Activated T-helper 1 cell treated with Interleukin-2 at 50 U/mL for 16 hours (primary cell): ENCODE measurements around the gene KRTAP5-3.
"Not testable (repeated sequence)": the region's sequence is repeated elsewhere in the genome, so short reads cannot be mapped to it uniquely, and the experiment has no call there.

Experiments
- DNase-seq: peaks from one replicate; pipeline ENCODE4 v3.0.0-alpha.2; 2020; ENCODE audit warnings: low read depth

KRTAP5-3 gene

DNA sequence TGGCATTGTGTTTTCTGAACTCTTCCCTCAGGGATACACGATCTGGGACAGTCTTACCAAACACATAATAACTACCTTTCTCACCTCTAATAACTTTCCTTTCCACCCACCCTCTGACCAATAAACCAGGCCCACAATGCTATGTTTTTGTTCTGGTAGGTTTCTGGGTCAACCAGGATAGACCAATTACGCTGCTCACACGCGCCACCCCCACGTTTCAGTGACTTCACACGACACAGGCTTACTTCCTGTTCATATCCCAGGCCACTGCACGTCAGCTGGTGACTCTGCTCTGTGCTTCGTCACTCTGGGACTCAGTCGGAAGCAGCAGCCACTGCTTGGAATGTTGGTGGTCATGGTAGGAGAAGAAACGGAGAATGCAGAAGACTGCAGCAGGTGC, 11.2 kb upstream of the KRTAP5-3 start:
- DNase-seq, result no peak

DNA sequence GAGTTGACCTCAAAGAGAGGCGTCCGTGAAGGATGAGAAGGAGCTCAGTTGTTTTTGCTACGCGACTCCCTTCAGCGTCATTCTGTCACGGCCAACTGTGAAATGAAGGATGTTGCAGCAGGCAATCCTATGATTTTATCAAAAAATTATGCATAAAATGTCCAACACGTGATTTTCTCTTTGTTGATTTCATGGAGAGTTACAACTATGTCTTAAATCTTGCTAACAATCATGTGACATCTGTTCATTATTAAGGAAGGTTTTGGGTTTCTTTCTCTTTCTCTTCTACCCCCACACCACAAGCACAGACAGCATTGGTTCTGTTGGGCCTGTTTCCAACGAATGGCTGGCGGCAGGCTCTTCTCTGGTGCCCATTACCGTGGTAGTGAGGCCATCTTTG, 10.0 kb upstream of the KRTAP5-3 start:
- DNase-seq, result no peak

DNA sequence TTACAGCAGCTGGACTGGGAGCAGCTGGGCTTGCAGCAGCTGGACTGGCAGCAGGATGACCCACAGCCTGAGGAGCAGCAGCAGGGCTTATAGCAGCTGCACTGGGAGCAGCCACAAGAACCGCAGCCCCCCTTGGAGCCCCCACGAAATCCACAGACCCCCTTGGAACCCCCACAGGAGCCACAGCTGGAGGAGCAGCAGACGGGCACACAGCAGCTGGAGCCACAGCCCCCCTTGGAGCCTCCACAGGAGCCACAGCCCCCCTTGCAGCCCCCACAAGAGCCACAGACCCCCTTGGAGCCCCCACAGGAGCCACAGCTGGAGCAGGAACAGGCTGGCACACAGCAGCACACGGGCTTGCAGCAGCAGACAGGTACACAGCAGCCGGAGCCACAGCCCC, 362 bp downstream of the KRTAP5-3 start:
- not testable (repeated sequence) for DNase-seq

DNA sequence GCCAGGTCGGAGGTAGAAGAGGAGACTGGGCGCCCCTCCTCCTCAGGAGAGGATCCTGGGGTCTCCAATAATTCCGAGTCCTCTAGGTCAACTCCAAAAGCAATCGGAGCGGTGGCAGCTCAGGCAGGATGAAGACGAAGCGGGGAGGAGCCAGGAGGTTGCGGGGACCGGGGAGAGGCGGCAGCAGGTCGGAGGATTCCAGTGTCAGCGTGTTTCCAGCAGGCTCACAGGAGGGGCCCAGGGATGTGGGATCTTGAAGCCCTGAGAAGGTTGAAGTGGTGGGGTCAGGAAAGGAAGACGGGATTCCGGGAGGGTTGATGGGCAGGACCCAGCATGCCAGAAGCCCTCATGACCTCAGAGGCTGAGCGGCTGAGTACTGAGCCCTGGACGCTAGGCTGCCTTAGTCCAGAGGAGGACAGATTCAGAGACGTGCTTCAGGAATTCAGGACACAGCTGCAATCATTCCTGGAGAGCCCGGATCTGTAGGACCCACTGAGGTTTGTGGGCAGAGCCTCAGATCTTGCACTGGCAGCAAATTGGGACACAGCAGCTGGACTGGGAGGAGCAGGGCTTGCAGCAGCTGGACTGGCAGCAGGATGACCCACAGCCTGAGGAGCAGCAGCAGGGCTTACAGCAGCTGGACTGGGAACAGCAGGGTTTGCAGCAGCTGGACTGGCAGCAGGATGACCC, 962 bp downstream of the KRTAP5-3 start:
- DNase-seq, result not testable (repeated sequence)

DNA sequence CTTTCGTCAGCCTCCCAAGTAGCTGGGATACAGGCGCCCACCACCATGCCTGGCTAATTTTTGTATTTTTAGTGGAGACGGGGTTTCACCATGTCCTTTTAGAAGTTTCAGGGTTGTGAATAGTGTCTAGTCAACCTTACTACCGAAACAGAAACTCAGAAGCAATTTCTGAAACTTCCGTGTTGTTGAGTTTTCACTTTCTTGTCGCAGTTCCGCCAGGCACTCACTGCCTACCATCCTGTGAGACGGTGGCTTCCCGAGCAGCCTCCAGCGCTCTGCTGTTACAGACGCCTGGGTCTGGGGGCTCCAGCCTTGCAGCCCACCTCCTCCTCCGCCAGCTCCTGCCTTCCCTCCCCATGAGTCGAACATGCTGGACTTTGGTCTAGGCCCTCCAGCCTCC, 2.3 kb downstream of the KRTAP5-3 start:
- DNase-seq, result not testable (repeated sequence)

DNA sequence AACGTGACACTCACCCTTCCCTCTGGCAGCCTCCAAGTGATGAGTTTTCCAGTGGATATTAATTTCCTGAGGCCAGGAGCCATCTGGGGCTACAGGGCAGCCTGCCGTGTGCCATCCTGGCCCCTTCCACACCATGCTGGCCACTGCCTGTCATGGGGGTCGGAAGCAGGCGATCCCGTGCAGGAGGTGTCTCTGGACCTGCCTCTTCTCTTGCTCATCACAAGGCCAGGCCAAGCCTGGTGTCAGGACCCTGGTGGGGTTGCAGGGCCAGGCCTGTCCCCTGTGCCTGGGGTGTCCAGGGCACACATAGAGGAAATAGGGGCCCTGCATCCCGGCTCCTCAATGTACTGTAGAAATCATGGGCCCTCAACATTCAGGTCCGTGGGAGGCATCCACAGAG, 3.6 kb downstream of the KRTAP5-3 start:
- DNase-seq, result no peak

DNA sequence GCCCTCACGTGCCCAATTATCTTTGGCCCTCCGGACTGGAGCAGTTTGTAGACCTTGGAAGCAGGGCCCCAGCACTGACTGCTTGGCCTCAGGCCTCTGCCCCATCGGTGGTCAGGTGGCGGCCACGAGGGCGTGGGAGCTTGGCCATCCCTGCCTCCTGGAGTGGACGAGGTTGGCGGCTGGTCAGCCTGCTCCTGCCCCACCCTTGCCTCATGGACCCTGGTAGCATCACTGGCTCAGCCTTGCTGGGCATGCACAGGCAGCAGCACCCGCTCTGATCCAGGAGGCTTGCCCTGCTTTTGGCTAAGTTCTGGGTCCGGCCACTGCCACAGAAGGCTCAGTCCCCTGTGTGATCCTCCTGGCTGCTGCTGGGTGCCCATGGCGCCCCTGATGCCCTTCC, 4.1 kb downstream of the KRTAP5-3 start:
- no peak for DNase-seq

DNA sequence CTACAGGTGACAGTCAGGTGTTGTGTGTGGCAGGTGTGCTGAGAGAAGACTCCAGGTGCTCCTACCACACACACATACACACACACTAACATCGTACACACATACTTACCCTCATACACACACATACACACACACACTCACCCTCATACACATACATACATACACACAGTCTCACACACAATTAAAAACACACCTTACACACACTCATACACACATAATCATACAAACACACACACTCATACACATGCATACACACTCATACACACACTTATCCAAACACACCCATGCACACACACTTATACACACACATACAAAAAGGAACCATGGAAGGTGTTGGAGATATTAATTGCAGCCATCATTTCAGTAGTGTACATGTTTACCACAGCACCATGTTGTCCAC, 4.6 kb downstream of the KRTAP5-3 start:
- DNase-seq, result no peak

DNA sequence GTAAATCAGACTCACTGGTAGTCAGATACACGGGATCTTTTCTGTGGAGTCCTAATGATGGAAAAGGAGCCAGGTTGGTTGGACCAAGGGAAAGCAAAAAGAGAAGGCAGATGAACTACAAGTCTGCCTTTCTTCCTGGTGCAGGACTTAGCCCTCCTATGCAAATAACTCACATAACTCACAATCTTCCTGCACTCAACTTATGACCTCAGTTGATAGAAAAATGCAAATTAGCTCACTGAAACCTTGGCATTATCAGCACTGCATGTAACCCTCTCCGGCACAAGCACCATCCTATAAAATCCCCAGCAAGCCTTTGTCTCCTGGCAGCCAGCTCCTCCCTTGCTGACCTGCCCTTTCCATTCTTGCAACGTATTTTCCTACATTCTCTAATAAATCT, 6.6 kb downstream of the KRTAP5-3 start:
- not testable (repeated sequence) for DNase-seq

DNA sequence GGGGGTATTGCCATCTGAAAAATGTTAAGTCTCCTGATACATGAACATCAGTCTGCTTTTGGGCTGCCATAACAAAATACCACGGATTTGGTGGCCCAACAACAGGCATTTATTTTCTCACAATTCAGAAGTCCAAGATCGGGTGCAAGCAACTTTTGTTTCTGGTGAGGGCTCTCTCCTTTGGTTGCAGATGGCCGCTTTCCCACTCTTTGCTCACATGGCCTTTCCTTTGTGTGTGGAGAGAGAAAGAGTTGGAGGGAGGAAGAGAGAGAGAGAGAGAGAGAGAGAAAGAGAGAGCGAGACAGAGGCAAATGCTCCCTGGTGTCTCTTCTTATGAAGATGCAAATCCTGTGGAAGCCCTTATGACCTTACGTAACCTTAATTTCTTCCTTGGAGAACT, 7.6 kb downstream of the KRTAP5-3 start:
- no peak for DNase-seq

DNA sequence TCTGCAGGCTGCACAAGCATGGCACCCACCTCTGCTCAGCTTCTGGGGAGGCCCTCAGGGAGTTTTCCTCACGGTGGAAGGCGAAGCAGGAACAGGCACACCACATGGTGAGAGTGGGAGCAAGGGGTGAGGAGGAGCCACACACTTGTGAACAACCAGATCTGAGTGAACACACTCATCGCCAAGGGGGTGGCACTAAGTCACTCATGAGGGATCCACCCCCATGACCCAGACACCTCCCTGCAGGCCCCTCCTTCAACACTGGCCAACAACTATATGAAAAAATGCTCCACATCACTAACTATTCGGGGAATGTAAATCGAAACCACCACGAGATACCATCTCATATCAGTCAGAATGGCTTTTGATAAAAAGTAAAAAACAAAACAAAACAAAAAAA, 9.4 kb downstream of the KRTAP5-3 start:
- DNase-seq, result no peak

DNA sequence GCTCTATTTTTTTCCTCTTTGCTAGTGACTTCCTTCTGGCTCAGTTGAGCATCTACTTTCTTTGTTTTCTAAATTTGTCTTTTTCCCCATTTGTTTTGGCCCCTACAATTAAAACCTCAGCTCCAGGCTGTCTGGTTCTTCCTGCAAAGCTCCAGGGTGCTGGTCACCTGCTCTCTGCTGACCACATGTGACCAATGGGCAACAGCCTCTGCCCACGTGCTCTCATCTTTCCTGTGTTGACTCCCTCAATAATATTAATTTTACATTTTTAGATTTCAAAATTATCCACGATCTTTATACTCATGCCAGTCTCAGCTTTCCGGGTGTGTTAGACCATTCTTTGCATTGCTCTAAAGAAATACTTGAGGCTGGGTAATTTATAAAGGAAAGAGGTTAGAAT, 9.9 kb downstream of the KRTAP5-3 start:
- not testable (repeated sequence) for DNase-seq

DNA sequence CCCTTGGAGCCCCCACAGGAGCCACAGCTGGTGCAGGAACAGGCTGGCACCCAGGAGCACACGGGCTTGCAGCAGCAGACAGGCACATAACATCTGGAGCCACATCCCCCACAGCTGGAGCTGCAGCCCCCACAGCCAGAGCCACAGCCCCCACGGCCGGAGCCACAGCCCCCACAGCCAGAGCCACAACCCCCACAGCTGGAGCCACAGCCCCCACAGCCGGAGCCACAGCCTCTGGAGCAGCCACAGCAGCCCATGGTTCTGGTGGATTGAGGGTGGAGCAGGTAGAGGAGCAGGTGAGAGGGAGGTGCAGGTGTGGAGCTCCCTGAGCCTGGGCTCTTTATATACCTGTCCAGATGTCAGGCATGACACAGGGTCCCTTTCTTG, 10.3 kb downstream of the KRTAP5-3 start, which contains the start of gene KRTAP5-2:
TSS of gene KRTAP5-2 (minus strand) at position 301 of the 387 bp plus-strand sequence. CDS start at position 257, 44 bp downstream.
- DNase-seq, result no peak

DNA sequence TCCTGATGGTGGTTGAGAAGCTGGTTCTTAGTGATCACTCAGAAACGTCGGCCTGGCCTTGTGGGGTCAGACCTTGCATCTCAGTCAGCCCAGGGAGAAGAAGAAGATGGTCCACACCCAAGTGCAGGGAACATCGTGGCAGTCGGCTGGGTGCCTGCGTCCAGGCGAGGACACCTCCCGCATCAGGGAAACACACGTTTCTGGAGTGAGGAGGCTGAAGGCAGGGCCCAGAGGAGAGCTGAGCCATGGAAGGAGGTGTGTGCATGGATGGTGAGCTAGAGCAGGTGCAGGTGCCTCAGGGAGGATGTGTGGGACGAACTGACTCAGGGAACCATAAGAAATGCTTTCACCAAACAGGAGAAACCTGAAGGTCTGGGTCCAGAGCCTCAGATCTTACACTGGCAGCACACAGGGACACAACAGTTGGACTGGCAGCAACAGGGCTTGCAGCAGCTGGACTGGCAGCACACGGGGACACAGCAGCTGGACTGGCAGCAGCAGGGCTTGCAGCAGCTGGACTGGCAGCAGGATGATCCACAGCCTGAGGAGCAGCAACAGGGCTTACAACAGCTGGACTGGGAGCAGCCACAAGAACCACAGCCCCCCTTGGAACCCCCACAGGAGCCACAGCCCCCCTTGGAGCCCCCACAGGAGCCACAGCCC, 10.8 kb downstream of the KRTAP5-3 start:
- no peak for DNase-seq

DNA sequence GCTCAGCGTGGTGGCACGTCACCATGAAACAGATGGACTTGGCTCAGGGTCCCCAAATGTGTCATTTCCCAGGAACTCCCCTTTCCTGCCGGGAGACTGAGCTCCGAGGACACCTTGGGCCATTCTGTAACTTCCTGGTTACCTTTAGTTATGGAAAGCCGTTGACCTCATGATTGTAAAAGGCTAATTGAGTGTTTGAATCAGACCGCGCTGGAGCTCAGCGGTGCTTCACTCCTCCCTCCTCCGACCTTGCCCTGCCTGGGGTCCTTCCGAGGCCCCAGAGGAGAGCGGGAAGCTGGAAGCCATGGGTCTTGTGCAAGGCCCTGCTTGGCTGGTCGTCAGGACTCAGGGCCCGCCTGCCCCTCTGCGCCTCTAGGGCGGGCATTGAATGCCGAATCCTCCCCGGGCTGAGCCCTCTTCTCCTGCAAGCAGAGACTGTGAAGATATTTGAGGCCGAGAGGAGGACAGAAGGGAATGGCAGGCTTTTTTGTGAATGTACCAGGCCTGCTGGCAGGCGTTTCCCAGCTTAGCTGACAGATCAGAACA, 11.6 kb downstream of the KRTAP5-3 start:
- not testable (repeated sequence) for DNase-seq

DNA sequence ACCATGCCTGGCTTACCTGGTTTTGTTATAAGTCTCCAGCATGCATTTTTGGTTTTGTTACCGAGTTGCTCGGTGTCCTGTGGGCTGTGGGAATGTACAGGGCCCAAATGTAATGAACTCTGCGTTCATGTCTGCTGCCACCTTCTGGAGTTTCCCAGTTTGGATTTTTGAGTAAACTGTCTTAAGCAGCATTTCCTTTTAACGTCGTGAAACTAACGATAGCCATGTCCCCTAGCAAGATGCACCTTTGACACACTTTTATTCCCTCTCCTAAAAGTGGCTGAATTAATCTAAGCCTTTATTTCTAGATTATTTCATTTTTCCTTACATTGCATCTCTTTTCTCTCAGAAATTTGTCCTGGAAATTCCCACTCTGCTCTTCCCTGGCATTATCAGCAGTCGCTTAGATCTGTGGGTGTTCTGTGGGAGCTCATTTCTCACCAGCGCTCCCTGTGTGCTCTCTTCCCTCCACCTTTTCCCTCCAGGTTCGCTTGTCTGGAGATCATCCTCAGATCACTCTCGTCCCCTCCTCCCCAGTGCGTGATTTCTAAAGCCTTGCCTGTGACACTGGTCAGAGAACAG, 12.2 kb downstream of the KRTAP5-3 start:
- not testable (repeated sequence) for DNase-seq

DNA sequence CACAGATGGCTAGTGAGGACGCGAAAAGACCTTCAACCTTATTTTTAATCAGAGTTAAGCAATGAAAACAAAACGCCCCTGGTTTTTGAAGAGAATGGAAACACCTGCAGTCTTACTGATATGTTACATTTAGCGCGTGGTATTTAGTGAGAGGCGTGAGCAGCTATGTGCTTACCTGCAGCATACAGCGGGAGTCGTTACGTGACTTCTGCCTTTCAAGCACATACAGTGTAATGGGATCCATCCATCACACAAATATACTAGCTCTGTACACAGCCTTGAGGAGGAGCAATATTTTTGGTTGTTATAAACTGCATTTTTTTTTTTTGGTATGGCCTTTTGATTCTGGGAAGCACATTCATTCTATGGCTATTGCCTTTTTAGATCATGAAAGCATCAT, 15.6 kb downstream of the KRTAP5-3 start:
- DNase-seq, result no peak

DNA sequence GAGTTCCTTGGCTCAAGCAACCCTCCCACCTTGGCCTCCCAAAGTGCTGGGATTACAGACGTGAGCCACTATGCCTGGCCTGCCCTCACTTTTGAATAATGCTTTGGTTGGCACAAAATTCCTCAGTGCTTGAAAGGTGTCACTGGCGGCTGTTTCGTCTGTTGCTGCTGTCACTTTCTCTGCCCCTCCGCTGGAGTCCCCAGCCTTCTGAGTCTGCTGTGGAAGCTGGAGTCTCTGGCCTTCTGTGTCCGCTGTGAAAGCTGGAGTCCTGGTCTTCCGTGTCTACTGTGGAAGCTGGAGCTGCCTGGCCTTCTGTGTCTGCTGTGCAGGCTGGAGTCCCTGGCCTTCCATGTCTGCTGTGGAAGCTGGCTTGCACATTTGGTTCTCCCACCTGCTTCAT, 18.3 kb downstream of the KRTAP5-3 start:
- no peak for DNase-seq

DNA sequence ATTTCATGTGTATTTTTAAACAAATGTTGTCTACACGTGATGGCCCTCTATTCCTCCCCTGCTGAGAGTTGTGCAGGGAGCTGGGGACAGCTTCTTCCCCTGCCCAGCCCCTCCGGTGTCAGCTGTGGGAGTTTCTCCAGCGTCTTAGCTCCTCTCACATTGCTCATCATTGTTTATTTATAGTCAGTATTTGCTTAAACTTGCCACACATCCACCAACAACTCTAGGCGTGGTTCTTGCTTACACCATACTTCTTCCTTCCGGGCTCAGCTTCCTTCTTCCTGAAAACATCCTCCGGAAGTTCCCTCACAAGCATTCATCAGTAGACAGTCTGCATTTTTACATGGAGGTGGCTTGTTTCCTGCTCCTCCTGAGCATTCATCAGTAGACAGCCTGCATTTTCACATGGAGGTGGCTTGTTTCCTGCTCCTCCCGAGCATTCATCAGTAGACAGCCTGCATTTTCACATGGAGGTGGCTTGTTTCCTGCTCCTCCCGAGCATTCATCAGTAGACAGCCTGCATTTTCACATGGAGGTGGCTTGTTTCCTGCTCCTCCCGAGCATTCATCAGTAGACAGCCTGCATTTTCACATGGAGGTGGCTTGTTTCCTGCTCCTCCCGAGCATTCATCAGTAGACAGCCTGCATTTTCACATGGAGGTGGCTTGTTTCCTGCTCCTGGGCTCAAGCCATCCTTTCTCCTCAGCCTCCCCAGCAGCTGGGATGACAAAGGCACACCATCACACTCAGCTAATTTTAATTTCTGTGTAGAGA, 18.9 kb downstream of the KRTAP5-3 start:
- DNase-seq, result not testable (repeated sequence)

DNA sequence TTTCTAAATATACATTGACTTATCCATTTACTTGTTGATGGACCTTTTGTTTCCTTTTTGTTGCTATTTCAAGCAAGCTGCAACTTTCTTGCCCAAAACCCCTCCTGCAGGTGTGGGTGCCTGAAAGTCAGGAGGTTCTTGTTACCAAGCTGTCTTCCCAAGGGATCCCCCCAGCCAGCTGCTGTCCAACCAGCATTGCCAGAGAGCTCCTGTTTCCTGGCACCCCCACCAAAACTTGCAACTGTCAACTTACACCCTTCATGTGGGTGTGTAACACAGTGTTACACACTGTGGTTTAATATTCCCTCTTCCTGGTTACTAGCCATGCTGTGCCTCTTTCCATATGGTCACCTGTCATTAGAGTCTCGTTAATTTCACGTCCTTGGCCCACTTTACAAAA, 21.6 kb downstream of the KRTAP5-3 start:
- no peak for DNase-seq

DNA sequence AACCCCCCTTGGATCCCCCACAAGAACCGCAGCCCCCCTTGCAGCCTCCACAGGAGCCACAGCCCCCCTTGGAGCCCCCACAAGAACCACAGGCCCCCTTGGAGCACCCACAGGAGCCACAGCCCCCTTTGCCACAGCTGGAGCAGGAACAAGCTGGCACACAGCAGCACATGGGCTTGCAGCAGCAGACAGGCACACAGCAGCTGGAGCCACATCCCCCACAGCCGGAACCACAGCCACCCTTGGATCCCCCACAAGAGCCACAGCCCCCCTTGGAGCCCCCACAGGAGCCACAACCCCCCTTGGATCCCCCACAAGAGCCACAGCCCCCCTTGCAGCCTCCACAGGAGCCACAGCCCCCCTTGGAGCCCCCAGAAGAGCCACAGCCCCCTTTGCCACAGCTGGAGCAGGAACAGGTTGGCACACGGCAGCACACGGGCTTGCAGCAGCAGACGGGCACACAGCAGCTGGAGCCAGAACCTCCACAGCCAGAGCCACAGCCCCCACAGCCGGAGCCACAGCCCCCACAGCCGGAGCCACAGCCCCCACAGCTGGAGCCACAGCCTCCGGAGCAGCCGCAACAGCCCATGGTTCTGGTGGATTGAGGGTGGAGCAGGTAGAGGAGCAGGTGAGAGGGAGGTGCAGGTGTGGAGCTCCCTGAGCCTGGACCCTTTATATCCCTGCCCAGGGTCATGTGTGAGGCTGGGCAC, 23.4 kb downstream of the KRTAP5-3 start, which contains the start of gene KRTAP5-1:
TSS of gene KRTAP5-1 (minus strand) at position 623 of the 710 bp plus-strand sequence. CDS start at position 589, 34 bp downstream.
- not testable (repeated sequence) for DNase-seq
